ENCODE data around the gene ANO1. TPM values are rescaled to one million over a fixed set of nuclear protein-coding genes. Genes with fewer than 3 reads are reported as not detected.
A peak's percentile ranks its signal among the peaks of the same experiment; 100 is the strongest.

The ANO1 gene
- polyA plus RNA-seq, 1 donor (not counting 4 experiments of a cell fraction or from before 2014, with no cell fraction given): 45.2 TPM

DNA sequence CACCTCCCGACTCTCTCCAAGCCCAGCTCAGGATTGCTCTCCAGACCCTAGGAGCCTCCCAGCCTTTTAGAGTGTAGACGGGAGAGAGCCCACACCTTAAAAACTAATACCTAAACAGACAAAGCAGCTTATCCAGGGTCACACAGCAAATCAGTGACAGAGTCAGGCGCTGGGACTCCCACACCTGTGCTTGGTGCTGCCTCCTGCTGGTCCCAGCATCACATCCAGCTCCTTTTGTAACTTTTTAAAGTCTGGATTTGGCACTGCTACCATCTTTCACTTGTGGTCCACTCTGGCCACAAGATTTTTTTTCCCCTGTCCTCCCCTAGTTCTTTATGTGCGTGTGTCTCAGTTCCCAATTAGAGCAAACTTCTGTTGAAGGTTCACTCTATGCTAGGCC lies 4.7 kb downstream of the ANO1 start:
- Histone ChIP-seq H3K27me3 (ENCODE audit: control insufficient read depth, extremely low read depth, insufficient read depth, low read length) (peaks cover 12% of the 10 kb centered on the region), H3K9ac (ENCODE audit: control insufficient read depth, extremely low read depth, insufficient read depth, low read length) (no peak overlapping the region), H3K4me1 (ENCODE audit: control insufficient read depth, extremely low read depth, insufficient read depth, low read length) (peaks cover 32% of the 10 kb centered on the region), H3K9me3 (ENCODE audit: control insufficient read depth, low read depth, low read length) (no peaks in the 10 kb centered on the region), H3K9me1 (ENCODE audit: control insufficient read depth, extremely low read depth, insufficient read depth, low read length) (peaks cover 3% of the 10 kb centered on the region), H3K27ac (ENCODE audit: control insufficient read depth, insufficient read depth, low read length) (no peak overlapping the region), H3K4me2 (ENCODE audit: control insufficient read depth, extremely low read depth, insufficient read depth, low read depth, low read length) (no peak overlapping the region), H4K20me1 (ENCODE audit: control insufficient read depth, extremely low read depth, insufficient read depth, low read length) (peaks cover 2% of the 10 kb centered on the region), H3K4me3 (ENCODE audit: control insufficient read depth in 2 of 3, extremely low read depth in 1 of 3, insufficient read depth in 2 of 3, low read depth in 1 of 3, low read length in 3 of 3) (no peak overlapping the region), H2AFZ (ENCODE audit: control insufficient read depth, low read length) (no peak overlapping the region), H3K79me2 (ENCODE audit: control insufficient read depth, insufficient read depth, low read length) (peaks cover 76% of the 10 kb centered on the region), H3K36me3 (ENCODE audit: control insufficient read depth in 2 of 2, extremely low read depth in 1 of 2, insufficient read depth in 2 of 2, low read length in 2 of 2) (peaks cover 0 to 13% of the 10 kb centered on the region in 2 experiments)
- DNase-seq (ENCODE audit: low read depth, low spot score) (no peak), FAIRE-seq (no peak)
- dilution Hi-C loops (cut with MboI; ENCODE audit: extremely low pct_ligation_motif_present, low sequenced_read_pairs): no loop called here
- no peak for TF ChIP-seq EZH2 (IDR thresholded peaks at IDR 0.05; ENCODE audit: low read length)
- TF ChIP-seq, protein P1, sequence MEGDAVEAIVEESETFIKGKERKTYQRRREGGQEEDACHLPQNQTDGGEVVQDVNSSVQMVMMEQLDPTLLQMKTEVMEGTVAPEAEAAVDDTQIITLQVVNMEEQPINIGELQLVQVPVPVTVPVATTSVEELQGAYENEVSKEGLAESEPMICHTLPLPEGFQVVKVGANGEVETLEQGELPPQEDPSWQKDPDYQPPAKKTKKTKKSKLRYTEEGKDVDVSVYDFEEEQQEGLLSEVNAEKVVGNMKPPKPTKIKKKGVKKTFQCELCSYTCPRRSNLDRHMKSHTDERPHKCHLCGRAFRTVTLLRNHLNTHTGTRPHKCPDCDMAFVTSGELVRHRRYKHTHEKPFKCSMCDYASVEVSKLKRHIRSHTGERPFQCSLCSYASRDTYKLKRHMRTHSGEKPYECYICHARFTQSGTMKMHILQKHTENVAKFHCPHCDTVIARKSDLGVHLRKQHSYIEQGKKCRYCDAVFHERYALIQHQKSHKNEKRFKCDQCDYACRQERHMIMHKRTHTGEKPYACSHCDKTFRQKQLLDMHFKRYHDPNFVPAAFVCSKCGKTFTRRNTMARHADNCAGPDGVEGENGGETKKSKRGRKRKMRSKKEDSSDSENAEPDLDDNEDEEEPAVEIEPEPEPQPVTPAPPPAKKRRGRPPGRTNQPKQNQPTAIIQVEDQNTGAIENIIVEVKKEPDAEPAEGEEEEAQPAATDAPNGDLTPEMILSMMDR (optimal IDR thresholded peaks at IDR 0.05 in 1 of 3, IDR thresholded peaks at IDR 0.05 in 1 of 3, conservative IDR thresholded peaks at IDR 0.05 in 1 of 3; ENCODE audit: extremely low read depth in 1 of 3, insufficient read depth in 2 of 3, low read length in 3 of 3): peak; percentile 39 to 54 (median 53)

DNA sequence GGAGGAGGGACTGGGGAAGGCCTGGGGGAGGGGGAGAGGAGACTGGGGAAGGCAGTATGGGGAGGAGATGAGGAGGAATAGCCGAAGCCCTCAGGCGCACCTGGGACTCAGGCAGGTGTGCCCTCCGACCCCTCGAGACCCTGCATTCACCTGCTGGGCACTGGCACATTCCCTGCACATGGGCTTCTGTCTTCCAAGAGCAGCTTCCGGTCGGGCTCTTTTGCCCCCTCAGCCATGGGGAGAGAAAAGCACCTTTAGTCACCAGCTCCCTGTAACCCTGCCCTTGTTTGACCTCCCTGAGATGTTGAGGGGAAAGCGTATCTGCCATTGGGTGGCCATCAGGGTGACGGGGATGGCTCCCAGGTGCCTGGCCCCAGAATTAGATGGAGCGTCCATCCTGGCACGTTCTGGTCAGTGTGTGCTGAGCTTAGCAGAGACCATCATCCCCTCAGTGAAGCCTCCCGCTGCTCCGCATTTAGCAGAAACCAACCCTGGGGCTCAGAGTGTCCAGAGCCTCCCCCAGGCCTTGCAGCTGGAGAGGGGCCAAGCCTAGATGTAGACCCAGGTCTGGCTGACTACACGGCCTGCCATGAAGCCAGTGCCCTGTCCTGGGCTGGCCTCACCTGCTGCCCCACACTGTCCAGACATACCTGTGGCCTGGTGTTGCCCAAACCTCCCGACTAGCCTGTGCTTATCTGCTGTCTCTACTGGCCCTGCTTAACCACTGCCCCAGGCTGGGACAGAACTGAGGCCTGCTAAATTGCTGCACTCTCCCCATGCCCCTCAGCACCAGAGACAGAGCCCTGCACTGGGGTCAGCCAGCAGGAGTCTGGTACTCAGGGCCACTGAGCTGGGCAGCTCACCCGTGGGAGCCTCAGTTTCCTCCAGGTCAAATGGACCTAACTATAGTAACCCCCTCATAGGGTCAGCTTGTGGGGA lies 6.2 kb downstream of the ANO1 start:
- FAIRE-seq (no peak), DNase-seq (ENCODE audit: low read depth, low spot score) (no peak)
- H3K9ac ChIP-seq (ENCODE audit: control insufficient read depth, extremely low read depth, insufficient read depth, low read length): no peak overlapping the region
- H3K27me3 ChIP-seq (ENCODE audit: control insufficient read depth, extremely low read depth, insufficient read depth, low read length): peaks cover under 1% of the 10 kb centered on the region
- dilution Hi-C loops (cut with MboI; ENCODE audit: extremely low pct_ligation_motif_present, low sequenced_read_pairs): no loop called here
- H3K79me2 ChIP-seq (ENCODE audit: control insufficient read depth, insufficient read depth, low read length): peaks cover 79% of the 10 kb centered on the region
- H3K27ac ChIP-seq (ENCODE audit: control insufficient read depth, insufficient read depth, low read length): no peak overlapping the region
- H3K36me3 ChIP-seq (ENCODE audit: control insufficient read depth in 2 of 2, extremely low read depth in 1 of 2, insufficient read depth in 2 of 2, low read length in 2 of 2): peaks cover 0 to 13% of the 10 kb centered on the region in 2 experiments
- H3K4me1 ChIP-seq (ENCODE audit: control insufficient read depth, extremely low read depth, insufficient read depth, low read length): peaks cover 28% of the 10 kb centered on the region
- H3K9me3 ChIP-seq (ENCODE audit: control insufficient read depth, low read depth, low read length): no peaks in the 10 kb centered on the region
- no peak overlapping the region for H3K4me2 ChIP-seq (ENCODE audit: control insufficient read depth, extremely low read depth, insufficient read depth, low read depth, low read length)
- H3K4me3 ChIP-seq (ENCODE audit: control insufficient read depth in 2 of 3, extremely low read depth in 1 of 3, insufficient read depth in 2 of 3, low read depth in 1 of 3, low read length in 3 of 3): no peak overlapping the region
- H2AFZ ChIP-seq (ENCODE audit: control insufficient read depth, low read length): no peak overlapping the region
- H3K9me1 ChIP-seq (ENCODE audit: control insufficient read depth, extremely low read depth, insufficient read depth, low read length): peaks cover 3% of the 10 kb centered on the region
- H4K20me1 ChIP-seq (ENCODE audit: control insufficient read depth, extremely low read depth, insufficient read depth, low read length): peaks cover 2% of the 10 kb centered on the region
- TF ChIP-seq, protein P1 (optimal IDR thresholded peaks at IDR 0.05 in 1 of 3, IDR thresholded peaks at IDR 0.05 in 1 of 3, conservative IDR thresholded peaks at IDR 0.05 in 1 of 3; ENCODE audit: extremely low read depth in 1 of 3, insufficient read depth in 2 of 3, low read length in 3 of 3): no peak
- TF ChIP-seq EZH2 (IDR thresholded peaks at IDR 0.05; ENCODE audit: low read length): no peak

Measured in keratinocyte (primary cell).